Measurements from ENCODE around the gene ZEB2.

DNA sequence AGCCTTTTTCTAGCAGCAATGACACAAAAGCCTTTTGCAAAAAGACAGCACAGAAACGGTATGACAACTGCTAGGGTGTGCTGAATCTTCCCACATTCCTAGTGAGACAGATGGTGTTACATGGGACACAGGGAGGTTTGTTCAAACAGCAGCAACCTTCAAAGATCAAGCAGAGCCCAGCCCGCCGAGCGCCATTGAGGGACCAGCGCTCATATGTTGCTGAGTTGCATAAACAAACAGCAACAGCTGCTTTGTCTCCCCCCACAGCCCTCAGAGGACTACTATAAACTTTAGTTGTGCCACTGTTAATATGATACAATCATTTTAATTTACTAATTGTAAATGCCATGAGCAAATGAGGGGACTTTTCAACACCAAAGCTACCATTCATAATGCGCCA is 117.7 kb downstream of the ZEB2 start:
- TF ChIP-seq, protein P1, sequence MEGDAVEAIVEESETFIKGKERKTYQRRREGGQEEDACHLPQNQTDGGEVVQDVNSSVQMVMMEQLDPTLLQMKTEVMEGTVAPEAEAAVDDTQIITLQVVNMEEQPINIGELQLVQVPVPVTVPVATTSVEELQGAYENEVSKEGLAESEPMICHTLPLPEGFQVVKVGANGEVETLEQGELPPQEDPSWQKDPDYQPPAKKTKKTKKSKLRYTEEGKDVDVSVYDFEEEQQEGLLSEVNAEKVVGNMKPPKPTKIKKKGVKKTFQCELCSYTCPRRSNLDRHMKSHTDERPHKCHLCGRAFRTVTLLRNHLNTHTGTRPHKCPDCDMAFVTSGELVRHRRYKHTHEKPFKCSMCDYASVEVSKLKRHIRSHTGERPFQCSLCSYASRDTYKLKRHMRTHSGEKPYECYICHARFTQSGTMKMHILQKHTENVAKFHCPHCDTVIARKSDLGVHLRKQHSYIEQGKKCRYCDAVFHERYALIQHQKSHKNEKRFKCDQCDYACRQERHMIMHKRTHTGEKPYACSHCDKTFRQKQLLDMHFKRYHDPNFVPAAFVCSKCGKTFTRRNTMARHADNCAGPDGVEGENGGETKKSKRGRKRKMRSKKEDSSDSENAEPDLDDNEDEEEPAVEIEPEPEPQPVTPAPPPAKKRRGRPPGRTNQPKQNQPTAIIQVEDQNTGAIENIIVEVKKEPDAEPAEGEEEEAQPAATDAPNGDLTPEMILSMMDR (IDR thresholded peaks at IDR 0.05; ENCODE audit: insufficient read depth, low read length, poor library complexity, severe bottlenecking), result no peak
- no peak for TF ChIP-seq EZH2phosphoT487 (conservative IDR thresholded peaks at IDR 0.05; ENCODE audit: low read length)

Data from SU-DHL-6 (cell line).